Measurements from ENCODE around the gene JPH4. TPM values are rescaled to one million over a fixed set of nuclear protein-coding genes. Genes with fewer than 3 reads are reported as not detected.

Gene JPH4
- total RNA-seq, 1 experiment from 2014 or later = 50.1 TPM

DNA sequence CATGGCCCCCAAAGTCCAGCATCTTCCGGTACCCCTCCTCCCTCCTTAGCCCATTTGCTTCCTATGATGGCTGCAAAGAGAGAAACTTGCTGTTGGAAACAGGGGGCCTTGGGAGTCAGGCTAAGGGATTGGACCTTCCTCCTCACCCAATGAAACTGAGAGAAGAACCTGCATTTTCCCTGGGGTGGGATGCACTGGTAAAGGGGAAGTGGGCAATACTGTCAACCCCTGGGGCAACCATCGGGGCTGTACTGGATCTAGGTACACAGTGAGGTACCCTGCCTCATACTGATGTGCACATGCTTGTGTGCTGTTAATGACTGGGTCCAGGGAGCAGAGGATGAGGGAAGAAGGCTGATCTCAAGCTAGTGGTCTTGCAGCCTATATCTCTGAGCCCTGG lies 11.0 kb upstream of the JPH4 start:
- DNase-seq (ENCODE audit: low spot score) = no peak

More for the DNA sequence above, 11.0 kb upstream of the JPH4 start:
- H3K9me3 Mint-ChIP-seq = no peaks in the 10 kb centered on the region
- H3K27ac Mint-ChIP-seq = no peak overlapping the region
- H3K4me1 Mint-ChIP-seq = peaks cover 20% of the 10 kb centered on the region
- ChIA-PET CTCF (interaction anchor here (0.6 to 2.7 kb wide), 46 partner anchors 8 to 519 kb away, joined by 3 to 103 read pairs (median 5); partner anchors contain the start of genes DHRS4, JPH4 and PCK2), POLR2A (interaction anchor here (1.1 kb wide), 1 partner anchor 42 kb away, joined by 5 read pairs; no protein-coding TSS in a partner anchor)
- H3K27me3 Mint-ChIP-seq (ENCODE audit: low read depth) = peaks cover 13% of the 10 kb centered on the region
- peaks cover 3% of the 10 kb centered on the region; the same call in 1 of the 2 replicates for H3K36me3 Mint-ChIP-seq
- no peak for TF ChIP-seq SP1 (CRISPR knock-in tag; conservative IDR thresholded peaks at IDR 0.05)
- TF ChIP-seq ZNF138 (CRISPR knock-in tag; conservative IDR thresholded peaks at IDR 0.05) = no peak
- TF ChIP-seq ZNF416 (CRISPR knock-in tag; IDR thresholded peaks at IDR 0.05) = no peak
- TF ChIP-seq, protein P1, sequence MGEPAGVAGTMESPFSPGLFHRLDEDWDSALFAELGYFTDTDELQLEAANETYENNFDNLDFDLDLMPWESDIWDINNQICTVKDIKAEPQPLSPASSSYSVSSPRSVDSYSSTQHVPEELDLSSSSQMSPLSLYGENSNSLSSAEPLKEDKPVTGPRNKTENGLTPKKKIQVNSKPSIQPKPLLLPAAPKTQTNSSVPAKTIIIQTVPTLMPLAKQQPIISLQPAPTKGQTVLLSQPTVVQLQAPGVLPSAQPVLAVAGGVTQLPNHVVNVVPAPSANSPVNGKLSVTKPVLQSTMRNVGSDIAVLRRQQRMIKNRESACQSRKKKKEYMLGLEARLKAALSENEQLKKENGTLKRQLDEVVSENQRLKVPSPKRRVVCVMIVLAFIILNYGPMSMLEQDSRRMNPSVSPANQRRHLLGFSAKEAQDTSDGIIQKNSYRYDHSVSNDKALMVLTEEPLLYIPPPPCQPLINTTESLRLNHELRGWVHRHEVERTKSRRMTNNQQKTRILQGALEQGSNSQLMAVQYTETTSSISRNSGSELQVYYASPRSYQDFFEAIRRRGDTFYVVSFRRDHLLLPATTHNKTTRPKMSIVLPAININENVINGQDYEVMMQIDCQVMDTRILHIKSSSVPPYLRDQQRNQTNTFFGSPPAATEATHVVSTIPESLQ (CRISPR knock-in tag; IDR thresholded peaks at IDR 0.05) = no peak
- TF ChIP-seq SOX15 (CRISPR knock-in tag; IDR thresholded peaks at IDR 0.05) = no peak
- TF ChIP-seq, protein P2, sequence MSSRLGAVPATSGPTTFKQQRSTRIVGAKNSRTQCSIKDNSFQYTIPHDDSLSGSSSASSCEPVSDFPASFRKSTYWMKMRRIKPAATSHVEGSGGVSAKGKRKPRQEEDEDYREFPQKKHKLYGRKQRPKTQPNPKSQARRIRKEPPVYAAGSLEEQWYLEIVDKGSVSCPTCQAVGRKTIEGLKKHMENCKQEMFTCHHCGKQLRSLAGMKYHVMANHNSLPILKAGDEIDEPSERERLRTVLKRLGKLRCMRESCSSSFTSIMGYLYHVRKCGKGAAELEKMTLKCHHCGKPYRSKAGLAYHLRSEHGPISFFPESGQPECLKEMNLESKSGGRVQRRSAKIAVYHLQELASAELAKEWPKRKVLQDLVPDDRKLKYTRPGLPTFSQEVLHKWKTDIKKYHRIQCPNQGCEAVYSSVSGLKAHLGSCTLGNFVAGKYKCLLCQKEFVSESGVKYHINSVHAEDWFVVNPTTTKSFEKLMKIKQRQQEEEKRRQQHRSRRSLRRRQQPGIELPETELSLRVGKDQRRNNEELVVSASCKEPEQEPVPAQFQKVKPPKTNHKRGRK (CRISPR knock-in tag; IDR thresholded peaks at IDR 0.05; ENCODE audit: borderline replicate concordance) = no peak
- TF ChIP-seq, protein P3, sequence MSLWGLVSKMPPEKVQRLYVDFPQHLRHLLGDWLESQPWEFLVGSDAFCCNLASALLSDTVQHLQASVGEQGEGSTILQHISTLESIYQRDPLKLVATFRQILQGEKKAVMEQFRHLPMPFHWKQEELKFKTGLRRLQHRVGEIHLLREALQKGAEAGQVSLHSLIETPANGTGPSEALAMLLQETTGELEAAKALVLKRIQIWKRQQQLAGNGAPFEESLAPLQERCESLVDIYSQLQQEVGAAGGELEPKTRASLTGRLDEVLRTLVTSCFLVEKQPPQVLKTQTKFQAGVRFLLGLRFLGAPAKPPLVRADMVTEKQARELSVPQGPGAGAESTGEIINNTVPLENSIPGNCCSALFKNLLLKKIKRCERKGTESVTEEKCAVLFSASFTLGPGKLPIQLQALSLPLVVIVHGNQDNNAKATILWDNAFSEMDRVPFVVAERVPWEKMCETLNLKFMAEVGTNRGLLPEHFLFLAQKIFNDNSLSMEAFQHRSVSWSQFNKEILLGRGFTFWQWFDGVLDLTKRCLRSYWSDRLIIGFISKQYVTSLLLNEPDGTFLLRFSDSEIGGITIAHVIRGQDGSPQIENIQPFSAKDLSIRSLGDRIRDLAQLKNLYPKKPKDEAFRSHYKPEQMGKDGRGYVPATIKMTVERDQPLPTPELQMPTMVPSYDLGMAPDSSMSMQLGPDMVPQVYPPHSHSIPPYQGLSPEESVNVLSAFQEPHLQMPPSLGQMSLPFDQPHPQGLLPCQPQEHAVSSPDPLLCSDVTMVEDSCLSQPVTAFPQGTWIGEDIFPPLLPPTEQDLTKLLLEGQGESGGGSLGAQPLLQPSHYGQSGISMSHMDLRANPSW (CRISPR knock-in tag; conservative IDR thresholded peaks at IDR 0.05; ENCODE audit: low read depth) = no peak
- TF ChIP-seq, protein P4, sequence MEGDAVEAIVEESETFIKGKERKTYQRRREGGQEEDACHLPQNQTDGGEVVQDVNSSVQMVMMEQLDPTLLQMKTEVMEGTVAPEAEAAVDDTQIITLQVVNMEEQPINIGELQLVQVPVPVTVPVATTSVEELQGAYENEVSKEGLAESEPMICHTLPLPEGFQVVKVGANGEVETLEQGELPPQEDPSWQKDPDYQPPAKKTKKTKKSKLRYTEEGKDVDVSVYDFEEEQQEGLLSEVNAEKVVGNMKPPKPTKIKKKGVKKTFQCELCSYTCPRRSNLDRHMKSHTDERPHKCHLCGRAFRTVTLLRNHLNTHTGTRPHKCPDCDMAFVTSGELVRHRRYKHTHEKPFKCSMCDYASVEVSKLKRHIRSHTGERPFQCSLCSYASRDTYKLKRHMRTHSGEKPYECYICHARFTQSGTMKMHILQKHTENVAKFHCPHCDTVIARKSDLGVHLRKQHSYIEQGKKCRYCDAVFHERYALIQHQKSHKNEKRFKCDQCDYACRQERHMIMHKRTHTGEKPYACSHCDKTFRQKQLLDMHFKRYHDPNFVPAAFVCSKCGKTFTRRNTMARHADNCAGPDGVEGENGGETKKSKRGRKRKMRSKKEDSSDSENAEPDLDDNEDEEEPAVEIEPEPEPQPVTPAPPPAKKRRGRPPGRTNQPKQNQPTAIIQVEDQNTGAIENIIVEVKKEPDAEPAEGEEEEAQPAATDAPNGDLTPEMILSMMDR (IDR thresholded peaks at IDR 0.05) = no peak
- TF ChIP-seq, protein P5, sequence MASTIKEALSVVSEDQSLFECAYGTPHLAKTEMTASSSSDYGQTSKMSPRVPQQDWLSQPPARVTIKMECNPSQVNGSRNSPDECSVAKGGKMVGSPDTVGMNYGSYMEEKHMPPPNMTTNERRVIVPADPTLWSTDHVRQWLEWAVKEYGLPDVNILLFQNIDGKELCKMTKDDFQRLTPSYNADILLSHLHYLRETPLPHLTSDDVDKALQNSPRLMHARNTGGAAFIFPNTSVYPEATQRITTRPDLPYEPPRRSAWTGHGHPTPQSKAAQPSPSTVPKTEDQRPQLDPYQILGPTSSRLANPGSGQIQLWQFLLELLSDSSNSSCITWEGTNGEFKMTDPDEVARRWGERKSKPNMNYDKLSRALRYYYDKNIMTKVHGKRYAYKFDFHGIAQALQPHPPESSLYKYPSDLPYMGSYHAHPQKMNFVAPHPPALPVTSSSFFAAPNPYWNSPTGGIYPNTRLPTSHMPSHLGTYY (CRISPR knock-in tag; IDR thresholded peaks at IDR 0.05) = no peak
- TF ChIP-seq, protein P6, sequence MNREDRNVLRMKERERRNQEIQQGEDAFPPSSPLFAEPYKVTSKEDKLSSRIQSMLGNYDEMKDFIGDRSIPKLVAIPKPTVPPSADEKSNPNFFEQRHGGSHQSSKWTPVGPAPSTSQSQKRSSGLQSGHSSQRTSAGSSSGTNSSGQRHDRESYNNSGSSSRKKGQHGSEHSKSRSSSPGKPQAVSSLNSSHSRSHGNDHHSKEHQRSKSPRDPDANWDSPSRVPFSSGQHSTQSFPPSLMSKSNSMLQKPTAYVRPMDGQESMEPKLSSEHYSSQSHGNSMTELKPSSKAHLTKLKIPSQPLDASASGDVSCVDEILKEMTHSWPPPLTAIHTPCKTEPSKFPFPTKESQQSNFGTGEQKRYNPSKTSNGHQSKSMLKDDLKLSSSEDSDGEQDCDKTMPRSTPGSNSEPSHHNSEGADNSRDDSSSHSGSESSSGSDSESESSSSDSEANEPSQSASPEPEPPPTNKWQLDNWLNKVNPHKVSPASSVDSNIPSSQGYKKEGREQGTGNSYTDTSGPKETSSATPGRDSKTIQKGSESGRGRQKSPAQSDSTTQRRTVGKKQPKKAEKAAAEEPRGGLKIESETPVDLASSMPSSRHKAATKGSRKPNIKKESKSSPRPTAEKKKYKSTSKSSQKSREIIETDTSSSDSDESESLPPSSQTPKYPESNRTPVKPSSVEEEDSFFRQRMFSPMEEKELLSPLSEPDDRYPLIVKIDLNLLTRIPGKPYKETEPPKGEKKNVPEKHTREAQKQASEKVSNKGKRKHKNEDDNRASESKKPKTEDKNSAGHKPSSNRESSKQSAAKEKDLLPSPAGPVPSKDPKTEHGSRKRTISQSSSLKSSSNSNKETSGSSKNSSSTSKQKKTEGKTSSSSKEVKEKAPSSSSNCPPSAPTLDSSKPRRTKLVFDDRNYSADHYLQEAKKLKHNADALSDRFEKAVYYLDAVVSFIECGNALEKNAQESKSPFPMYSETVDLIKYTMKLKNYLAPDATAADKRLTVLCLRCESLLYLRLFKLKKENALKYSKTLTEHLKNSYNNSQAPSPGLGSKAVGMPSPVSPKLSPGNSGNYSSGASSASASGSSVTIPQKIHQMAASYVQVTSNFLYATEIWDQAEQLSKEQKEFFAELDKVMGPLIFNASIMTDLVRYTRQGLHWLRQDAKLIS (CRISPR knock-in tag; IDR thresholded peaks at IDR 0.05; ENCODE audit: borderline replicate concordance) = no peak
- TF ChIP-seq ZNF263 (CRISPR knock-in tag; IDR thresholded peaks at IDR 0.05; ENCODE audit: low read depth) = no peak
- TF ChIP-seq, protein P7, sequence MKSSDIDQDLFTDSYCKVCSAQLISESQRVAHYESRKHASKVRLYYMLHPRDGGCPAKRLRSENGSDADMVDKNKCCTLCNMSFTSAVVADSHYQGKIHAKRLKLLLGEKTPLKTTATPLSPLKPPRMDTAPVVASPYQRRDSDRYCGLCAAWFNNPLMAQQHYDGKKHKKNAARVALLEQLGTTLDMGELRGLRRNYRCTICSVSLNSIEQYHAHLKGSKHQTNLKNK (CRISPR knock-in tag; IDR thresholded peaks at IDR 0.05) = no peak
- no peak for TF ChIP-seq MXD4 (CRISPR knock-in tag; IDR thresholded peaks at IDR 0.05; ENCODE audit: borderline replicate concordance)
- TF ChIP-seq FOXP1 (CRISPR knock-in tag; IDR thresholded peaks at IDR 0.05; ENCODE audit: borderline replicate concordance) = no peak
- TF ChIP-seq ESRRA (CRISPR knock-in tag; IDR thresholded peaks at IDR 0.05; ENCODE audit: borderline replicate concordance) = no peak
- no peak for TF ChIP-seq OVOL2 (CRISPR knock-in tag; IDR thresholded peaks at IDR 0.05; ENCODE audit: borderline replicate concordance)
- no peak for TF ChIP-seq TEAD4 (CRISPR knock-in tag; IDR thresholded peaks at IDR 0.05)
- TF ChIP-seq, protein P8, sequence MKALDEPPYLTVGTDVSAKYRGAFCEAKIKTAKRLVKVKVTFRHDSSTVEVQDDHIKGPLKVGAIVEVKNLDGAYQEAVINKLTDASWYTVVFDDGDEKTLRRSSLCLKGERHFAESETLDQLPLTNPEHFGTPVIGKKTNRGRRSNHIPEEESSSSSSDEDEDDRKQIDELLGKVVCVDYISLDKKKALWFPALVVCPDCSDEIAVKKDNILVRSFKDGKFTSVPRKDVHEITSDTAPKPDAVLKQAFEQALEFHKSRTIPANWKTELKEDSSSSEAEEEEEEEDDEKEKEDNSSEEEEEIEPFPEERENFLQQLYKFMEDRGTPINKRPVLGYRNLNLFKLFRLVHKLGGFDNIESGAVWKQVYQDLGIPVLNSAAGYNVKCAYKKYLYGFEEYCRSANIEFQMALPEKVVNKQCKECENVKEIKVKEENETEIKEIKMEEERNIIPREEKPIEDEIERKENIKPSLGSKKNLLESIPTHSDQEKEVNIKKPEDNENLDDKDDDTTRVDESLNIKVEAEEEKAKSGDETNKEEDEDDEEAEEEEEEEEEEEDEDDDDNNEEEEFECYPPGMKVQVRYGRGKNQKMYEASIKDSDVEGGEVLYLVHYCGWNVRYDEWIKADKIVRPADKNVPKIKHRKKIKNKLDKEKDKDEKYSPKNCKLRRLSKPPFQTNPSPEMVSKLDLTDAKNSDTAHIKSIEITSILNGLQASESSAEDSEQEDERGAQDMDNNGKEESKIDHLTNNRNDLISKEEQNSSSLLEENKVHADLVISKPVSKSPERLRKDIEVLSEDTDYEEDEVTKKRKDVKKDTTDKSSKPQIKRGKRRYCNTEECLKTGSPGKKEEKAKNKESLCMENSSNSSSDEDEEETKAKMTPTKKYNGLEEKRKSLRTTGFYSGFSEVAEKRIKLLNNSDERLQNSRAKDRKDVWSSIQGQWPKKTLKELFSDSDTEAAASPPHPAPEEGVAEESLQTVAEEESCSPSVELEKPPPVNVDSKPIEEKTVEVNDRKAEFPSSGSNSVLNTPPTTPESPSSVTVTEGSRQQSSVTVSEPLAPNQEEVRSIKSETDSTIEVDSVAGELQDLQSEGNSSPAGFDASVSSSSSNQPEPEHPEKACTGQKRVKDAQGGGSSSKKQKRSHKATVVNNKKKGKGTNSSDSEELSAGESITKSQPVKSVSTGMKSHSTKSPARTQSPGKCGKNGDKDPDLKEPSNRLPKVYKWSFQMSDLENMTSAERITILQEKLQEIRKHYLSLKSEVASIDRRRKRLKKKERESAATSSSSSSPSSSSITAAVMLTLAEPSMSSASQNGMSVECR (CRISPR knock-in tag; IDR thresholded peaks at IDR 0.05; ENCODE audit: borderline replicate concordance) = no peak
- no peak for ATAC-seq
- no peak overlapping the region for H3K4me3 Mint-ChIP-seq

Data from WTC11 (cell line).